Measurements from ENCODE around the gene ITPR2.

Gene ITPR2

DNA sequence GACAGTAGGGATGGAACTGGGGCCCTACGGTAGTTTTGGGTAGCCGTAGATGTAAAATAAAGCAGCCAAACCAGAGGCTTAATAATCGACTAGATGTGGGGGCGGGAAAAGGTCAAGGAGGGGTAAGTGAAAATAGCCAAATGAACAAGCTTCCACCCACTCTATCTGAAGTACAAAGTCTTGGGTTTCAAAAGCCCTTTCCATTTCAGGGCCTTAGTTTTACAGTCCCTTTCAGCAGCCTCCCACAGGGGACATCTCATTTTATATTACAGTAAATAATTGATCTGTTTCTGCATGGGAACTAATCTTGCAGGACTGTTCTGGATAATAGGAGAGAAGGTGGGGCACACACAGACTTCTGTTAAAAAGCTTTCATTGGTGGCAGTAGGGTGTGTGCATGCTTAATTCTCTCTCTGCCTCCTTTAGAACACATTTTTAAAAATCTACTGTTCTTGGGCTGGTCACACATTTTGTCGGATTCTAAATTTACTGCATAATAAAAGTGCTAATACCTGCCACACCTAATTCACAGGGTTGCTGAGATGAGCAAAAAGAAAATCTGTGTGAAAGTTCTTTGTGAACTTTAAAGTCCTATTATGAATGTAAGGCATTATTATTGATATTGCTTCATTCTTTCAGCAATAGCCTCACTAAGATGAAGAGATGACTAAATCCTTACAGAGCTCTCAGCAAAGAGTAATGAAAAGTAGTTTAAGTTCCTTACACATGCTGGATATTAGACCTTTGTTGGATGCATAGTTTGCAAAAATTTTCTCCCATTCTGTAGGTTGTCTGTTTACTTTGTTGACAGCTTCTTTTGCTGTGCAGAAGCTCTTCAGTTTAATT is 104.6 kb downstream of the ITPR2 start:
- no peak for DNase-seq

DNA sequence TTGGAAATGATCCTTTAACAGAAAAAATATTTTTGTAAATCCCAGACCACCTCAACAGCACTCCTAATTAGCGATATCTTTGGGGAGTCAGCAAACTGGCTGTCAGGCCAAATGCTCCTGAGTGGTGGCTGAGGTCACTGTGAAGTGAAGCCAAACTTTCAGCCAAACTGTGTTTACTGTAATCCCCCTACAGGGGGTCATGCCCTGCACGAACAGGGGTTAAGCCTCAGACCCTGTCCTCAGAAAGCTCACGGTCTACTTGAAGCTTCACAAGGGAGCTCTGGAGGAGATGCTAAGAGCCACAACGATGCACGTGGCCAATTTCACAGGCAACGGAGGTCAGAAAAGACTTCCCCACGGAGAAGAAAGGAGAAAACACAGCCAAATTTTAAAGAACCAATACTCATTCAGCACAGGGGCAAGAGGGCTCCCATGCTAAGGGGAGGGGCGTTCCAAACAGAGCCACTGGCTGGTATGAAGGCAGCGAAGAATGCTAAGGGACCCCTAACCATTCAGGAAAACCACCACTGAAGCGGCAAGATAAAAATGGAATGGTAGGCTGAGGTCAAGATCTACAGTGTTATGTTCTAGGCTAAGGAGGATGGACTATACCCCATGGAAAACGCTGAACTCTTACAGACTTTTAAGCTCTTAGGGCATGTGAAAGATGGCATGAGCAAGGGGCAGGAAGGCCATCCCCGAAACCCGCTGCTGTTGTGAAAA is 105.4 kb downstream of the ITPR2 start:
- DNase-seq: no peak

DNA sequence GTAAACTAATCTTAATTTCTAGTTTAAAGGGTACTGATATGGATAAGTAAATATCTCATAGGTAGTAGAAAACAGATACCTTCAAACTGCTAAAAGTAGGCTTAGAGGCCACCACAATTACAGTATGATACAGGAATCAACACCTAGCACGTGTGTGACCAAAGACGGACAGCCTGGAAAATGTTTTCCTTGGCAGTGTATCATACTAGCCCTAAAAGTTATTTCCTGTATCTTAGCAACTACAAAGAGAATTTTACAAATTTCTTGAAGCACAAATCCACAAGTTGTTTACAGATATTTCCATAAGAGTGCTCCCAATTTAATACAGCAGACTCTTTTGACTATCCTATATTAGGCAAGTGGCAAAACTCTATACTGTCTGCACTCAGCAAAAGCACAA is 106.0 kb downstream of the ITPR2 start:
- no peak for DNase-seq

DNA sequence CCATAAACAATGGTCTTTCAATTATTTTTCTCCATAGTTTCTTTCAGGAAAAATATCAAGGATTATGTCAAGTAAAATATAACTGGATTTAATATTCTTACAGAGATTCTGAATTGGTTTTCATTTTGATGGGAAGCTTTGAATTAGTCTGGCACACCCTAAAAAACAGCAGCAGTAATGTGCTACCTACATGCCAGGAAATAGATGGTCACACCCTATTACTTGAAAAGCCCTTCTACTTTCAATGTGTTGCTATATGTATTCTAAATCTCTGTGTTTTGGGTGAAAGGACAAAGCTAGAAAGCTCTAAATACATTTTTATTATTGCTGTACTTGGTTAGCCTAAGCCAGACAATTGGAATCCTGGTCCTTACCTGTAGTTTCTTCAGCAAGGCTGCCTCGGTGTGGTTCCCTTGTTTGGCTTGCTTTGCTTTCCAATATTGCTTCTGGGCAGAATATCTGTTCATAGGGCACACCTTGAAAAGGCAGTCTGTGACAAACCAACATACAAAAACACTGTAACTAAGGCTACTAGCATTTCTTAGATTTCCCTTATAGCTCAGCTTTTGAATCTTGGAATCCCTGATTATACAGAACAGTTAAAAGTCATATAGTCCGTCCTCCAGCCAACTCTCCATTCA is 107.6 kb downstream of the ITPR2 start:
- DNase-seq: no peak

DNA sequence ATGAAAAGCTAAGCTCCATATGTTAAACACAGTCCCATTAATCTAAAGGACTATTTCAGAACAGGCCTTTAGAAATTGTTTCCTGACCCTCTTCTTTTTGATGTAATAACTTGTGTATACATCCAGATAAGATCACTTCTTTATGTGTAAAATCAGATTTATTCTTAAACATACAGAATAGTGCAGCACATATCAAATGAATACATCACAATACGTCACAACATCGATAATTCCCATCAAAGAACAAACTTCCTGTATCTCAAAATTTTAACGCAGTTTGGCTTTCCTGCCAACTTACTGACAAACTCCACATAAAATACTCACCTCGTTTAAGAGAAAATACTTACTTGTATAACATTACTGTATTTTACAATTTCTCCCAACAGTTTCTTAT is 108.7 kb downstream of the ITPR2 start:
- DNase-seq: no peak

DNA sequence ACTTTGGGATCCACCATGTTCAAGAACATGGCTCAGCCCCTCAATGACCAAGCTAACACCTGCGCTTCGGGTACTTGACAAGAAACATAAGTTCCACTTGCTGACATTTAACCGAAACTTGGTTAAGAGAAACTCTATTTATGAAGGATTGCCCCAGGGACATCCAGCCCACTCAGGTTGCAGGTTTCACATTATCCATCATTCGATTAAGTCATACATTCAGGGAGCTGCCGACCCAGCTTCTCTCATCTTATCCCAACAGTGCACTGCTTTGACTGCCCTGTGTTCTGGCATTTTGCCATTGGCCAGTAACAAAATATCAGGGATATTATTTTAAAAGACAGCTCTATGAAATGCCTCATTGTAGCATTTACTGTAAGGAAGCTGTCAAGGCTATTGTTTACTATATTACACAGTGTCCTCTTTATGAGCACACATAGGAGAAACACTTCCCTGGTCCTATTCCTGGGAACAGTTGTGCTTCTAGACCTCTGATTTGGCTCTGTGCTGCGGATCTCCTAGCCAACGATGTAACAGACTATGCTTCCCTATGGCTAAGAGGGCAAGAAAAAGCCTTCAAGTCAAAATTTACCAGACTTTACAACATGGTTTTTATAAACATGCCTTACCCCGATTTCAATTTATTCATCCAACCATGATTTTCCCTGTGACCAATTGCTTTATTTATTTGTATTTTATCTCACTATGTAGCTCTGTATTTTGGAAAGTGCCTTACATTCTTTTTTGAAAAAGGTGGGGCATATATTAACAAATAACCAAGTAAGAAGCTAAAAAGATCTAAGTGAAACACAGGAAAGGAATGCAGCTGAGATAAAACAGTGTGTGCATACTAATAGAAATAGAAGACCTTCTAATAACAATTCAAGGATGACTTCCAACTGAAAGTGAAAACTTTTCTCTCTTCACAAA is 109.3 kb downstream of the ITPR2 start:
- no peak for DNase-seq

DNA sequence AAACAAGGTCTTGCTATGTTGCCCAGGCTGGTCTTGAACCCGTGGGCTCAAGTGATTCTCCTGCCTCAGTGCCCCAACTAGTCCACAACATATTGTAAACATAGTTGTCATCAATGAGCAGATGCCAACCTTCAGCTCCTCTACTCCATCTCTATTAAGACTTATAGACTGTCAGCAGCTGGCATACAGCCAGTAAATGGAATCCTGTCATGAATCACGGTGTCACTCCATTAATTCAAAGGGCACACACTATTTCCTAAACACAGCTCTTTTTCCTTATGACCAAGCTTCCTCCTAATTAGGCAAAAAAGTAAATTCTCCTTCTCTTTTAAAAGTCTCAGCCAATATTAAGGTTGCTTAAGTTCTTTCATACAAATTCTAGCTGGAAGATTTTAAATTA is 111.2 kb downstream of the ITPR2 start:
- DNase-seq: no peak

DNA sequence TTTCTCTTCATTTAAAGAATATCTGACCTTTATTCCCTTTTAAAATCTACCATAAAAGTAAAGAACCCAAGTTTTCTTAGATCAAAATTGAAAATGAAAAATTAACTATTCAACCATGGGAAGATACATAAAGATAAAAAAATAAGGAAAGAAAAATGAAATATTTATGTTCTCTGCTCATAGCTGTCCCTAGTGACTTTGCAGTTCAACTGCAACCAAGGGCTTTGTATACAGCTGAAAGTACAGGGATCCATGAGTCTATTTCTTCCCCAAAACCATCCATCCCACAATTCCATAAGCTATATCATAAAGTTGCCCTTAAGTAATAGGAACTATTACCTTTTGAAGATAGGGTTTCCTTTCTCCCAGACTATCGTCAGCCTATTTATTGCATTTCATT is 113.1 kb downstream of the ITPR2 start:
- DNase-seq: no peak

DNA sequence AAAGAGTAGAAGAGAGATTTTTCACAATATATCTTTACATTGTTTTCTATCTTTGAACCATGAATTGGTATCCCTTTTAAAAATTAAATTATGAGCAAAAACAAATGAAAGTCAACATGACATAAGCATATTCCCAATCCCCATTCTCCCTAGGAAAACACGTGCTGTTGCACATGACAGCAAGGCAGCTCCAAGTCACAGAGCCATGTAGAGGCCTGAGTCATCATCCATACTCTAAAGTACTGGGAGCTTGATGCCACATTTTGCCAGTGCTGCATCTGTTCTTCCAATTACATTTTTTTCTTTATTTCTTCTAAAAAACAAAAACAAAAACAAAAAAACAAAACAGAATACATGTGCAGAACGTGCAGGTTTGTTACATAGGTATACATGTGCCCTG is 115.2 kb downstream of the ITPR2 start:
- no peak for DNase-seq

DNA sequence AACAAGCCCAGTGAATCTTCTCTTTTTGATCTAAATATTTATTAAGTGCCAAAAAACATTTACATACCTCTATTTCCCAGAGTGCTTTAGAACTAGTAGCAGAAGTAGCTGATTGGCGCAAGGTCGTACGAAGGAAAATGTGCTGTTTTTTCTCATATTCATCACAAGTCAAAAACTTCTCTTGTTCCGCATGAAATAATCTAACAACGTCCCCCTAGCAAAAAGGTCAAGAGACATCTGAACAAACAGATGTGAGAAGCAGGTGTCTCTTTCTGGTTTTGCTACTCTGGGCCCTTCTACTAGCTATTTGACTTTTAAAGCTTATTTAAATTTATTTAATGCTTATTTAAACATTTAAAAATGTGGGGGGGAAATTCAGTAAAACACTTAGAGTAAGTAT is 117.8 kb downstream of the ITPR2 start:
- DNase-seq: no peak

DNA sequence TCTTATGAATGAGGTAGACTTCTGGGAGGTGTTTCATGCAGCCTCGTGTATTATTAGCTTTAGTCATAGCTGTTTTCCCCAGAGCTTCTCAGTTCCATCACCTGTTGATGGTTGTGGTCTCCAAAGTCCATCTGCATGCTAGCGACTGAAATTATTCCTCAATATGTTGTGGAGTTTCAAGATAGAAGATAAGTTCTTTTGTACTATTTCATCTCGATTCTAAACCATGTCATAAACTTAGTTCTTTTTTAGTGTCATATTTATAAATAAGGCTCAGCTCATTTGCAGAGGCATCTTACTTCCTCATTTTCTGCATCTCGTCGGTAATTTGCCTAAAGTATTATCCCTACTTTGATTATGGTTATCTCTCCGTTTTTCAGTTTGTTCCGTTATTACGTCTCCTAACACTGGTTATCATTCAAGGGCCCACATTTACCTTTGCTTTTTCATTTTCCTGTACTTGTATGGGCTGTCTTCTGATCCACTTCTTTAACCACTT is 119.1 kb downstream of the ITPR2 start:
- DNase-seq: no peak

DNA sequence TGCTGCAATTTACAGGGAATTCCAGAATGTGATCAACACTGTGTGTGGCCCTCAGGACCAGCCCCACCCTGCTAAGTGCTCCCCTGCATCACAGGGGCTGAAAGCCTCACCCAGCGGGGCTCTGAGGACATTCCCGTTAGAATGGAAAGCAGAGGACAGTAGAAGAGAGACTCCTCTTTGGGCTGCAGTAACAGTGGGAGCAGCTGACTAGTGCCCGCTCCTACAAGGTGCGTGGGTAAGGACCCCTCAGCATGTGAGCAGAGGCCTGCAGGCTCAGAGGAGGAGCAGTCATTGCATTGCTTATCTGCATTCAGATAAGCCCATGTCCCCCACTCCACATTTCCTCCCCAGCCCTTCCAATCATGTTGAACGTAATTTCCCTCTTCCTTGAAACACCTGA is 120.1 kb downstream of the ITPR2 start:
- DNase-seq: no peak

DNA sequence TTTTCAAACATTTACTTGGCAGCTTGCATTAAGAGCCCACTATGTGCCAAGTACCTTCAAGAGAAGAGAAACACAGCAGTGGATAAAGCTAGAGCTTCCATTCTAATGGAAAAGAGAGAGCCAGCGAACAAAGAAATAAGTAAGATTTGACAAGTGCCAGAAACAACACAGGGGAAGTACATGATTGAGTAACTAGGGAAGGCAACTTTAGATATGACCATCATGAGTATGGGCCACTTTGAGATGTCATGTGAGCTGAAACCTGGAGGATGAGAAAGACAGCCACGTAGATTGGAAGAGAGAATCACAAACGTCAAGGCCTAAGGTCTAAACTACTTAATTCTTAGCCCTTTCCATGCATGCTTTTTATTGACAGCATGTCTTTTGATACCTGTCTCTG is 121.4 kb downstream of the ITPR2 start:
- DNase-seq: no peak

DNA sequence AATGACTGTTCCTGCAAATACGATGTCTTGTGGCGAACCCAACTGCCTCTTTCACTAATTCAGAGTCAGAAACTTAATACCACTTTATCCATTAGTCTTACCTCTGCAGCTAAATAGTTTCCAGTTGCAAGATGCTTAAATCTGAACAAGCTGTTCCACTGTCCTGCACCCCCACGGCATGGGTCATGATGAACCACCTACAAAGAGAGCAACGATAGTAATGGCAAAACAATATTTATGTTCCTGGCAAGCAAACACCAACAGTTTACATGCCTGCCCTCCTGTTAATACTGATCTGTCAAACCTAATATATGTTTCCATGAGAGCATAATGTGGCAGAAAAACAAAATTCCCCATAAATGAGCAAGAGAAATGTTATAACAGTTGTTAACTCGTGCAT is 121.9 kb downstream of the ITPR2 start:
- no peak for DNase-seq

DNA sequence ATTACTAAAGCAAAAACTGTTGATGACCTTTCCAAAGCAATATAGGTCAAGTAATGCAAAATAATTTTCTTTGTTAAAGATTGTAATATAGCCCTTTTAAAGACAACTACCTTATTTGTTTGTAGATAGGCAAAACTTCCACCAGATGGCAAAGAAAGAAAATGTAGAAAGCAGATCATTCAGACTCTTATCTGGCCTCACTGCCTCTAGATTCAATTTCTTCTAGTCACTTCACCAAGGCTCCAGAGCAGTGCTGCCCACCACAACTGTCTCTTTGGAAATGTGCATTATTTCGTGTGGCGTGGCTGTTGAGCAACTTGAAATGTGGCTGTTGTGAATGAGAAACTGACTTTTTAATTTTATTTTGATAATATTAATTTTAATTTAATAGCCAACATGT is 127.1 kb downstream of the ITPR2 start:
- DNase-seq: no peak

DNA sequence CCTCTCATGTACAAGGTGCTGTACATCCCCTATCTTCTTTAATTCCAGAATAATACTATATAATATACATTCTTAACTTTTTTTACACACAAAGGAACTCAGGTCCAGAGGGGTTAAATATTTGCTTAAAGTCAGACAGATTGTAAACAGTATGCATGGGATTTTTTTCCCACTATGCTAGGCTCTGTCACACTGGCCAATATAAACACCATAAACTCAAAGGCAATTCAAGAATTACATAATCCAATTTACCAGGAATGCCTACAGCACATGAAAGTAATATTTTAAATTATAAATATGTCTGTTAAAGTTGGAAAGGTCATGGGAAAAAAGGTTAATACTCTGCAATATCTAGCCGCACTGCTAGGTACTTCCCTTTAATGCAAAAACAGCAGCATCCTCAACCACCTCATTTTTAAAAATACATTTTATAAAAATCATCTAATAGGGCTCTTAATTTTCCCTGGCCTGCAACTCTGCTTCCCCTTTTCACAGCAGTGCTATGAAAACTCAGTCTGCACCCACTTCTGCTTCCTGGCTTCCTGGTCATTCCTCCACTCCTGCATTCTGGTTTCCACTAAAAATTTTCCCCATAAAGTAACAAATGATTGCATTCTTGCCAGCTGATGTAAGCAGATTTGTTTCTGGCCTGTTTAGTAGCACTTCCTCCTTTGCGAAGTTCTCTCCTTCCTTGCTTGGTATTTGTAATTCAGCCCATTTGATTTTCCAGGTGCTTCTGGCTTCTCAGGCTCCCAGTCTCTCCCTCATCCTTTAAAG is 128.1 kb downstream of the ITPR2 start:
- no peak for DNase-seq

DNA sequence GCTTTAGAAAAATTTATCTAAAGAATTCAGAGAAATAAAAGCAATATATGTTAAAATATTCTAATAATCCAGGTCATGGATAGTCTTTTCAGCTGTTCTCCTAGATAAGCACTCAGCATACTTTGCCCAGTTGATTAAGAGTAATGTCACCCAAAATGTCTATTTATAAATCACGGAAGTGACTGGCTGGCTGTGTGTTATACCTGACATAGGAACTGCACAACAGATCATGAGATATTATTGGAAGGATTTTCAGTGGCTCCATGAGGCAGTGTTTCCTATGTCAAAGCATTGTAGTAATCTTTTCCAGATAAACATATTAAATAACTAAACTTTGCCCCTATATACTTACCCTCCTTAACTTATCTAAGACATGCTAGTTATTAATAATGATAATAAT is 128.8 kb downstream of the ITPR2 start:
- no peak for DNase-seq

DNA sequence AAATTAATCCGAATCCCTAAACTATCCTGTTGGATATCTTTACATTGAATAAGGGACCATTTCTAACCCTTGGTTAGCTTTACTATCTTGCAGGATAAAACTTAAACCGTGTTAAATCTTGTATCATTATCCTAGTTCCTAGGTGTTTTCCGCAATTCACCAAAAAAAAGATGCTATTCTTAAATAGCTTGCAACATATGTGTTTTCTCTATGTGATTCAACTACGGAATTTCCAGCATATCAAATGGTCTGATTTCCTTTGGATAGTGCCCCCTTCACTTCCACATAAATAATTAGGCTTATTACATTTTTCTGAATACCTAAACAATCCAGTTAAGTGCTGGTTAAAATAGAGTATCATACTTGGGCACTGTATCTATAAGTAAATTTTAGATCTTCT is 130.3 kb downstream of the ITPR2 start:
- no peak for DNase-seq

DNA sequence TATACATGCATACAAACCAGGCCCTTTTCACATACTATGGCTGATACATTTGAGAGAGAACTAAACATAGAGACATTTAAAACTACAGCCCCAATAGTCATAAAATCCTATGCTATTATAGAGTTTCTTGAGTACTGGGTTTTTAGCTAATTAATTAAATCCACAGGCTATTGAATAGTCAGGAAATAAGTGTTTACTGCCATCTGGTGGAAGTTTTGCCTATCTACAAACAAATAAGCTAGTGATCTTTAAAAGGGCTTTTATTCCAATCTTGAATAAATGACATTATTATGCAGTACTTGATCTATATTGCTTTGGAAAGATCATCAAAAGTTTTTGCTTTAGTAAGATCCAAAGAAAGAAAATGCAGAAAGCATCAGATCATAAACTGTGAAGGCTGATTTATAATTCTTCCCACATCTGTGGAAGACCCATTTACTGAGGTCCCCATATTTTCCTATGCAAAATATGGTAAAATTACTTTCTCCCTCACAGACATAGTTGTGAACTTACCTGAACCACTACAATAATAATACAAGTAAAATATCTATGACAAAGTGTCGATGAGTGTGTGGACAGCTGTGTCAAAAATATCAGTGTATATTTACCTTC is 131.3 kb downstream of the ITPR2 start:
- DNase-seq: no peak

DNA sequence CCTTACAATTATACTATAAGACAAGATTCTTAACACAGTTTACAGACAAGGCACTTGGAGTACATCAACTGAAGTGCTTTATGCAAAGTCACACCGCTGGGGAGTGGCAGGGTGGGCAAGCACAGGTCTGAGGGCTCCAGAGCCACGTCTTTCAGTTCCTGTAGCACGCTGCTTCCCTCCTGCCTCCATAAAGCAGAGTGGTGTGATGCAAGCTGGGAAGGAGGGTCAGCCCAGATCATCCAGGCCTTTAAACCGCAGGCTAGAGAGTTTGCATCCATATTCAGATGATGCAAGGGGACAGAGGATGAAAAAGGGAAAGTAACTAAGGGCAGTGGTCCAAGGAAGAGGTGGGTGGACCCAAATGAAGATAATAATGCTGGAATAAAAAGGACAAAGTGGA is 132.6 kb downstream of the ITPR2 start:
- no peak for DNase-seq

DNA sequence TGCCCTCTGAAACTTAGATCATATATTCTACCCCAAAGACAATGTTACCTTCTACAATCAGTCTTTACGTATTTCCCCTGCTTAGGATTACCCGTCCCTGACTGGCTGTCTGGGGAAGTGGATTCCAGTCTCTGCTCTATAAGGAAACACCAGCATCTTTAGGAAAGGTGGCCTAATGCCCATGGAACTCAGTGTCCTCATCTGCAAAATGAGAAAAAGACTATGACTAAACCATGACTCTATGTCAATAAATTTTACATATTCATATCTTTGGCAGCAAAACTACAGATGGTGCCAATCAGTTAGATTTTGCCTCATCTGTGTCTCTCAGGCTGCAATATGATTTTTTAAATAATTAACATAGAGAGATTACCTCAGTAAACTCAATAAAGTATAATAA is 133.8 kb downstream of the ITPR2 start:
- no peak for DNase-seq

DNA sequence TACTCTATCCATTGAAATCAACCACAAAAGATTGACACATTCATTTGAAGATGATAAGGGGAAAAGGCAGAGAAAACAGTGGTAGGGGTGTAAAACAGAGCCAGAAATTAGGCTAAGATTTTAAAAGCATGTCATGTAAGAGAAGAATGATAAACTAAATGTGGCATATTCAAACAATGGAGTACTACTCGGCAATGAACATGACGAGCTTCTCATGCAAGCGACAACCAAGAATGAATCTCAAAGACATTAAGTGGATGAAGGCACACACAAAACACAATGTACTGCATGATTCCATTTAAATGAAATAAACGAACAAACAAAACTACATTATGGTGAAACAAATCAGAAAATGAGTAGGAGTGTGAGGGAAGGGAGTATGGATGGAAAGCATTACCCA is 134.8 kb downstream of the ITPR2 start:
- no peak for DNase-seq

Data from NCI-H1092 (cell line).